Epithelial cell of proximal tubule (primary cell): ENCODE results near the gene FHIT. TPM values are rescaled to one million over a fixed set of nuclear protein-coding genes. Genes with fewer than 3 reads are reported as not detected.

ENCODE experiments used
- DNase-seq: peaks from one replicate; pipeline ENCODE4 v3.0.0-alpha.2; 2011; ENCODE audit warnings: low read depth
- H3K4me3 ChIP-seq: 2 replicates; pipeline ENCODE4 v1.5.1; 2011; ENCODE audit warnings: low read depth, mild to moderate bottlenecking, low read length
- CTCF ChIP-seq: conservative IDR thresholded peaks from 2 replicates; pipeline ENCODE4 v1.5.1; 2012; ENCODE audit warnings: low read depth, mild to moderate bottlenecking, low read length
- total RNA-seq: library from RNA; depleted of rRNA; stranded (reverse); fragments of >200 nt; gene quantifications from 2 replicates; pipeline ENCODE4 v1.2.3, GENCODE V29; 2015

Gene FHIT
- total RNA-seq, 1 donor from 2014 or later, result 3.7 TPM

DNA sequence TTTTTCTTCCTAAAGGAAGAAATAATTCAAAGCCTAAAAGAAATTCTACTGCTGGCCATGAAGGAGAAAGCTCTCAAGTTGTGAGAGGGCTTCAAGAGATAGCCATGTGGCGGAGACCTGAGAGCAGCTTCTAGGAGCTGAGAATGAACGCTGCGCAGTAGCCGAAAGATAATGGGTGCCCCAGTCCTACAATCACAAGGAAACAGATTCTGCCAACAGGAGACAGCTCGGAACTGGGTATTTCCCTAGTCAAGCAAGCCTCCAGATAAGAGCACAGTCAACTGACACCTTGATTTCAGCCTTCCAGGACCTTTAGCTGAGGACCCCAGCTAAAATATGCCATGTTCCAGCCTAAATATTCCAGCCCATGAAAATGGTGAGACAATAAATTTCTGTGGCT lies 824.1 kb downstream of the FHIT start:
- no peak for DNase-seq
- TF ChIP-seq CTCF, result no peak

GRCh38 chr3:60424942-60425341 lies 826.3 kb downstream of the FHIT start:
- TF ChIP-seq CTCF, result no peak
- H3K4me3 ChIP-seq, result no peak overlapping the region
- DNase-seq, result no peak

More for the DNA sequence above, 824.1 kb downstream of the FHIT start:
- H3K4me3 ChIP-seq, result no peak overlapping the region

DNA sequence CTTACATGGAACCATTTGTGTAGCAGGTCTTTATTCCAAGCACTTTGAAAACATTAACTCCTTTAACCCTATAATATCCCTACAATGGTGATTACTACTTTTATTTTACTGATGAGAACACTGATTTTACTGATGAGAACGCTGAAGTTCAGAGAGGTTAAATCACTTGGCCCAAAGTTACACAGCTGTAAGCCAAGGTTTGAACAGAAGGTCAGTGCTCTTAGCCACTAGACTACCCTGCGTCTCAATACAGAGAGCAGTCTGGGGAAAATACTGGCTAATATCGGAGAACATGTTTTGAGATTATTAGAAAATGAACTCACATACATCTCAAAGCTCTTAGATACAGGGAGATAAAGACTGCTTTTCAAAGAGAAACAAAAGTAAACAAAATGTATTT lies 827.2 kb downstream of the FHIT start:
- TF ChIP-seq CTCF, result no peak
- DNase-seq, result no peak

DNA sequence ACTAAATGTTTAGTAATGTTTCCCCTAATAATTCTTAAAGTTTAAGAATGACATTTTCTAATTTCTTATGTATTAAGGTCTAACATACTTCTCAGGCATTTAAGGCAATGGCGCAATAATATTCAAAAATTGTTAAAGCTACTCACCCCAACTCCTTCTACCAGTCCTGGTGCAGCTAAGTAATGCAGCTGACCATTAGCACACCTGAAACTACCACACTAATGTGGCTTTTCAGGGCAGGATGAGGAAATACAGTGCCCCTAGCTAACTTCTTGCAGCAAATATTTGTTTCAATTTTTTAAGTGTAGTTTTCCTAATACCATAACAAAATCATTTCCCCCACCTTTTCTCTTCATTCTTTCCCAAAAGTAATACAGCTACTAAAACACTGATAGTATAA lies 827.7 kb downstream of the FHIT start:
- DNase-seq, result no peak
- no peak overlapping the region for H3K4me3 ChIP-seq
- no peak for TF ChIP-seq CTCF

More for the DNA sequence above, 827.2 kb downstream of the FHIT start:
- no peak overlapping the region for H3K4me3 ChIP-seq

DNA sequence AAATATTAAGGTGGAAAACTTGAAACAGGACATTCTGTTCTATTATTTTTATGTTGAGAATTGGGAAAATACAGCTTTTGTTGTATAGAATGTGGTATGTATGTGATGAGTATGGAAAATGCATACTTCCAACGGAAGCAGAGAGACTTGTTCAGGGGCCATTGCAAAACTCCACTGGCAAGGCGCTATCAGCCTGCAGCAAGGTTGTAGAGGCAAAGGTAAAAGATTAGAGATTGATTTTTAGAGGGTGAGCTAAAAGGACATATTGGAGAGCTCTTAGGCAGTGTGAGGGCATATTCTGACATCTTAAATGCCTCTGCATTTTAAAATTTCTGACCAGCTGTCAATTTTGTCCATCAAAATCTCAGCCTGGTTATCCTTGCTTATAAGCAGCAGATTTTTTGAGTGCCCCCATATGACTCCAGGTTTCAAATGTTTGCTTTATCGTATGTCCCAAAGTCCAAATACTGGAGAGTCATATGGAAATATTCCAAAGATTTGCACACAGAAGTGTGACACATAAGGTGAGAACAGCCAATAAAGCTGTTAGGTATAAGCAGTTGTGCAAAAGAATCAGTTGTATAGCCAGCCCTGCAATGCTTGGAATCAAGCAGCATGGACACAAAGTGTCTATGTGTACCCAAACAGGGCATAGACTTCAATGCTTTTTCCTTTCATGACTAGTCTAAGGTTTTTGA lies 829.4 kb downstream of the FHIT start:
- DNase-seq, result no peak
- no peak overlapping the region for H3K4me3 ChIP-seq
- TF ChIP-seq CTCF, result no peak

- no peak for DNase-seq
- no peak overlapping the region for H3K4me3 ChIP-seq
- TF ChIP-seq CTCF, result no peak
Measured at GRCh38 chr3:60417576-60417975, 833.7 kb downstream of the FHIT start.

GRCh38 chr3:60414011-60414410 lies 837.2 kb downstream of the FHIT start:
- TF ChIP-seq CTCF, result no peak
- no peak overlapping the region for H3K4me3 ChIP-seq
- DNase-seq, result no peak
